LoVo (cell line): Measurements from ENCODE around the gene SLC25A25.
"Not testable (repeated sequence)": the region's sequence is repeated elsewhere in the genome, so short reads cannot be mapped to it uniquely, and the experiment has no call there.

Experiments used
- DNase-seq: peaks from one replicate; pipeline ENCODE4 v3.0.0-alpha.2; 2016; ENCODE audit warnings: low spot score

The SLC25A25 gene

DNA sequence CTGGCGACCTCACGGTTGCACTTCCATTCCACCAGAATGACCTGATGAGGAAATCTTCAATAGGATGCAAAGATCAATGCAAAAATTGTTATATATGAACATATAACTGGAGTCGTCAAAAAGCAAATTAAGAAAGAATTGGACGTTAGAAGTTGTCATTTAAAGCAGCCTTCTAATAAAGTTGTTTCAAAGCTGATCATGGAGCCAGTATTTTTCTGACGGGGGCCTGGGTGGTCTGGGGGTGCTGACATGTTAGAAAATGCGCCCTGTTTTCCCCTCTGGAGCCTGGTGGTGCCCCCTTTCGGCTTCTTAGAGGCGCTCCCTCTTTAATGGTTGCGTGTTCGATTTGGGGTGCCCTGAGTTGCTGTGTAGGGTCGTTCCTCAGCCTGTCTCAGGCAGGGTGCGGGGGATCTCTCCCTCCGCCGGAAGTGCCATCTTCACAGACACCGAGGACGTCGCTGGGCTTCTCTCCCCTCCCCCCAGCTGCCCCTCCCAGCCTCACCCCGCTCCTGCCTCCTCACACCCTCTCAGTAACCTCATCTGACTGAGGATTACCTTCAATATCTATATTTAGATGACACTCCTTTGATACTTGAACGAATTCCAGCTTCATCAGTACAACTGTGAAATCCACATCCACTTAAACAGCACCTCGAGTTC is 41.1 kb downstream of the SLC25A25 start:
- DNase-seq: no peak

- not testable (repeated sequence) for DNase-seq
Observed at GRCh38 chr9:128111726-128112125, 43.7 kb downstream of the SLC25A25 start.

GRCh38 chr9:128113526-128114325 is 45.7 kb downstream of the SLC25A25 start:
- no peak for DNase-seq

DNA sequence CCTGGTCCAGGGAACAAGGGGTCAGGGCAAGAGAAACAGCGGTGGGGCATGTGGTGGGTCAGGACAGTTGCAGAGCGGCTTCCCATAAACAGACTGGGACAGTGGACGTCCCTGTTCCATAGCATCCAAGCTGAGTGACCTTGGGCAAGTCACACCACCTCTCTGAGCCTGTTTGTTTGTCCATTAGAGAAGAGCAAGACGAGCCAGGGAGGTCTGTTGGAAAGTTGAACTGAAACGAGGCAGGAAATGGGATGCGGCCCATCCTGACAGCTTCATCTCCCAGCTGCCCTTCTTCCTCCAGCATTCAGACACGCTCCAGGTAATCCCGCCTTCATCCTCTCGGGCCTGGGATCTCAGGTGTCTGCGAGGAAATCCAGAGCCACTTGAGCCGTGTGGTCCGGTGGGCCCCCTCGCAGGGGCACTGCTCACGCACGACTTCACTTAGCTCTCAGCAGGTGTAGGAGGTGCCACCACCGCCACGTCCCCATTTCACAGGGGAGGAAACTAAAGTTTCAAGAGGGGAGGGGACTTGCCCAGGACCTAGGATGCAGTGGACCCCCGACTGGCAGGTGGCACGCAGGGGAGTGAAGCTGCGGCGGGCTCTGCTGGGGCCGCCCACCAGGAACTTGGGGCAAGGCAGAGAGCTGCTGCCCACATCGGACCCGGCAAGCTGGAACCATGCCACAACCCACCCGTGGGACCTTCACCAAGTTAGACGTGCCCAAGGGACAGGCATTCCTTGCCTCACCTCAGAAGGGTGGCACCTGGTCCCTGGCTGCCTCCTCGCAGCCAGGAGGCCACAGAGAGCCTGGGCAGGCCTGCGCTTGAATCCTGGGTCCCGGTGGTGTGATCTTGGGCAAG is 46.5 kb downstream of the SLC25A25 start:
- DNase-seq: no peak

DNA sequence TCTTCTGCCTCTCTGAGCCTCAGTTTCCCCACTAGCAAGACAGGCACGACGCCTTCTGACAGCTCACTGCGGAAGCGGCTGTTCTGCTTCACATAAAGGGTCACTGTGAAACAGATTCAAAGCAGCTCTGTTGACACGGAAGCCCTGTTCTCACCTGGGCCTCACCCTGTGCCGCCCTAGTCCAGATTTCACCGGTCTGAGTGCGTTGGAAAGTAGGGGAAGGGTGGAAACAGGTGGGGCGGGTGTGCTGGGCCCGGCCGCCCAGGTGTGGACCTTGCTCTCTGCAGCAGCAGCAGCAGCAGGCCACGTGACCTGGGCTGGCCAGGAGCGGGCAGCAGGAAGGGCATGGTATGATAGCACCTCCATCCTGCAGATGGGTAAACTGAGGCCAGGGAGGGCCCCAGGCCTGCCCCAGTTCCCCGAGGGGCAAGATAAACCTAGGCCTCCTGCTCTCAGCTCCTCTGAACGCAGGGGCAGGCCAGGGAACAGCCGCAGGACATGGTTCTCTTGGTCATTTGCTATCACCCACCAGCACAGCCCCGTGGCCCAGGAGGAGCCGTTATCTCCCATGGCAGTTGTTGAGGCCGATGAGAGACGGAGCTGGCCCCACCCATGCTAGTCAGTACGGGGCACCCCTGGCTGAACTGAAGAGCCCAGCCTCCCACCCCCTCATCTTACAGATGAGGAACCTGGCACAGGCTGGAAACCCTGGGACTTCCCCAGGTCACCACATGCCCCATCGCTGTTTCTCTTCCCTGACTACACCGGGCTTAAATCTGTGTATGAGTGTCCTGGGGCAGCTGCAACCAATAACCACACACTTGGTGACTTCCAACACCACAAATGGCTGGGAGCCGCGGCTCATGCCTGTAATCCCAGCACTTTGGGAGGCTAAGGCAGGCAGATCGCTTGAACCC is 47.4 kb downstream of the SLC25A25 start:
- DNase-seq: peak; percentile 83

- no peak for DNase-seq
Observed at GRCh38 chr9:128116104-128117083, 48.4 kb downstream of the SLC25A25 start.

GRCh38 chr9:128117613-128118471 is 49.8 kb downstream of the SLC25A25 start:
- peak; percentile 88 for DNase-seq

DNA sequence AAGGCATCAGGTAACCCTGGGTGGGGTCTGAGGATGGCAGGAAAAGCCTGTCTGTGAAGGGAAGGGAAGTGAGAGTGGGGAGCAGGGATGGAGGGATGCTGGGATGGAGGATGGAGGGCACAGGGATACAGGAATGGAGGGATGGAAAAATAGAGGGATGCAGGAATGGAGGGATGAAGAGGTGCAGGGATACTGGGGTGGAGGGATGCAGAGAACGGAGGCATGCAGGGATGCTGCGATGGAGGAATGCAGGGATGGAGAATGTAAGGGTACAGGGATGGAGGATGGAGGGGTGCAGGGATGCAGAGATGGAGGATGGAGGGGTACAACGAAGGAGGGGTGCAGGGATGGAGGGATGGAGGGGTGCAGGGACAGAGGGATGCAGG is 50.4 kb downstream of the SLC25A25 start:
- no peak for DNase-seq

- DNase-seq: no peak
Observed at GRCh38 chr9:128118971-128119665, 51.1 kb downstream of the SLC25A25 start.

DNA sequence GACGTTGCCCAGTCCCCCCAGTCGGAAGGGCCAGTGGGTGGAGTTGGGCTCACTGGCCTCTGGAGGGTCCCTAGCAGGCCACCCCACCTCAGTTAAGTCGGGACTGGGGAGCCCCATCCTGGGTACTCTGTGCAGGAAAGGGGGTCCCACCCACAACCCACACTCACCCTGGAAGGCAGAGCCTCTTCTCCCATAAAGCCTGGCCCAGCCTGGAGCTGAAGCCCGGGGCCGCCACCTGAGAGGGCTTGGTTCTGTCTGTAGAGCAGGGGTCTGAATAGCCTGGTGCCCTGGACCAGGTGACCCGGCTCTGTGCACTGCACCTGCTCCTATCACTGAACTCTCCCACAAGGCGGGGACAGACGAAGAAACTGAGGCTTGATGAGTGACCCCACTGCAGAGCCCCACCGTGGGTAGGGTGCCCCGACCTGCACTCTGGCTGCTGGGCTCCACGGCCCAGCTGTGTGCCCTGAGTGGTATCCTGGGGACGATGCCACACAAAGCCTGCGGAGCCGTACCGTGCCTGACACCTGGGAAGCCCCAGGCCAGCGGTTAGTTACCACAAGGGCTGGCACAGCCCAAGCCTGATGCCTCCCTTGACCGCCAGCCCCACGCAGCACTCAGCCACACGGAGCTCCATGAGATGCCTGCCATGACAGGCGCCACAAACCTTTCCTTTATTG is 52.2 kb downstream of the SLC25A25 start:
- DNase-seq: no peak

DNA sequence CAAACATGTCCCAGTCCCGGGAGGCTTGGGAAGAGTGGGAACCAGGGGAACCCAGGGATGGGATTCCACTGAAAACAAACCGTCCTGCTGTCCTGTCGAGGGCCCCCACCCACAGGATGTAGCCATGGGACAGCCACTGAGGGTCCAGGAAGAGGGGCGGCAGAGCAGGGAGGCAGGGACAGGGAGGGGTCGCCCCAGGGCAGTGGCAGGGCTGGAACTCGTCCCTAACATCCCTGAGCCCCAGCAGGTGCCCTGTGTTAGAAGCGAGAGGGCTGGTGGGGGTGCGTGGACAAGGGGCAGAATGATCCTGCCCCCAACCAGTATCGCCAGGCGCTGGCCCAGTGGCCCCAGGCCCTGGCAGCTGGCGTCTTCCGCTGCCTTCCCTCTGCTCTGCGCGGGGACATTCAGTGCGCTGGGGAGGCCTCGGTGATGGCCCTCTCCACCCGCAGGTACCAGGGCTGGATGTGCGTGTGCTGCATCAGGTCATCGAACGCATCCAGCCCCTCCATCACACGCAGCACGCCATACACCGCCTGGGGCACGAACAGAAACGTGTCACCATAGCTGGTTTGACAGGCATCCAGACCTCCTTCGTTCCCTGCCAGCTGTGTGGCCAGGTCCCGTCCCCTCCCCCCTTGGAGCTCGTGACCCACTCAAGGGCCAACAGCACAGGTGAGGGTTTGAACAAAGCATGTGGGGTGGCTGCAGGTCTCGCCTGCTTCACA is 52.9 kb downstream of the SLC25A25 start:
- no peak for DNase-seq

DNA sequence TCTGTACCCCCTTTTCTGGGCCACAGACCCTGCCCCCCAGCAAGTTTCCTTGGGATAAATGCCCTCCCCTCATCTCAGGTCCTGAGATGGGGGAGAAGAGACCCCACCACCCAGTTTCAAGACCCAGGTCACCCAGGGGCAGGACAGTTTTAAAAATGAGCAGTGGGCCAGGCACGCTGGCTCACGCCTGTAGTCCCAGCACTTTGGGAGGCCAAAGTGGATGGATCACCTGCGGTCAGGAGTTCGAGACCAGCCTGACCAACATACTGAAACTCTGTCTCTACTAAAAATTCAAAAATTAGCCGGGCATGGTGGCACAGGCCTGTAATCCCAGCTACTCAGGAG is 53.4 kb downstream of the SLC25A25 start:
- no peak for DNase-seq

DNA sequence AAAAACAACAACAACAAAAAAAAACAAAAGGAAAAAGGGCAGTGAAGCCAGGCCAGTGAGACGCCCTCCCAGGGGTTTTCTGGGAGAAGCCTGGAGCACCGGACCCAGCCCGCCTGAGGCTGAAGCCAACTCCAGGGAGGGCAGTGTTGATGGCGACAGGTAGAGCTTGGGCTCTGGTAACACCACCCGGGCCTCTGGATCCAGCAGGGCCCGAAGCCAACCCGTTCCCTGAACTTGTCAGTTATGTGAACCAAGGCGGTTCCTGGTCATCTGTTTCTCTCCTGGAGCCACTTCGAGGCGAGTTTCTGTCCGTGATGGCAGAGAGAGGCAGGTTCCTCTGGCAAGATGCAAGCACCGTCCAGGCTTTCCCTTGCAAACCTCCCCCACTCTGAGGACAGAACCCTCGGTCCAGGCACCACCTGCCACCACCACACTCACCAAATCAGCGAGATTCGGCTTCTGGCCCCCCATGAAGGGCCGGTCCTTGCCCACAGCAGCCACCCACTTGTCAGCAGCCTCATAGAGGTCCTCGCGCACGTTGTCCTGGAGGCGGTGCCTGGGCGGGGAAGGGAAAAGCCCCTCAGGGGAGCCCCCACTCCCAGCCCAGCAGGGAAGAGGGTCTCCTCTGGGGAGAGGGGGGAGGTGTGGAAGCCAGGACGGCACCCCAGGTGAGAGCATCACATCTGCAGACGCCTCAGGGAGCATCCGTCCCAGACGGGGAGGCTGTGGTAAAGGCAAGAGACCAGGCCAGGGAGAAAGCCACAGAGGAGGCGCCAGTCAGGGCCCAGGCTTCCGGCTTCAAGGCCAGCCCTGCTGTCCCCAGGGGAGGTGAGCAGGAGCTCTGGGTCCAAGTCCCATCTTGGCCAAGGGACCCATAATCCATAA is 54.1 kb downstream of the SLC25A25 start:
- DNase-seq: no peak

GRCh38 chr9:128122809-128123175 is 54.8 kb downstream of the SLC25A25 start:
- DNase-seq: no peak

- DNase-seq: no peak
Observed at GRCh38 chr9:128123451-128124080, 55.5 kb downstream of the SLC25A25 start.

- no peak for DNase-seq
Observed at GRCh38 chr9:128124451-128124850, 56.4 kb downstream of the SLC25A25 start.
